ENCODE results near the gene WDR86.

WDR86 gene

GRCh38 chr7:151440799-151441445, 31.1 kb upstream of the WDR86 start:
- no peak for DNase-seq

GRCh38 chr7:151439855-151440798, 30.3 kb upstream of the WDR86 start, which contains the start of gene CRYGN:
TSS of gene CRYGN (minus strand) at chr7:151440141. CDS start at chr7:151439917, 224 bp downstream.
- no peak for DNase-seq

- no peak for DNase-seq
Measured at GRCh38 chr7:151438864-151439601, 29.2 kb upstream of the WDR86 start.

GRCh38 chr7:151437866-151438516, 28.2 kb upstream of the WDR86 start:
- DNase-seq: no peak

GRCh38 chr7:151437159-151437553, 27.3 kb upstream of the WDR86 start:
- DNase-seq: no peak

- no peak for DNase-seq
Measured at GRCh38 chr7:151436446-151437158, 26.8 kb upstream of the WDR86 start.

GRCh38 chr7:151435971-151436370, 26.1 kb upstream of the WDR86 start:
- no peak for DNase-seq

- DNase-seq: peak in 16 of 56 donors; percentile 11 to 64 (median 30)
Measured at GRCh38 chr7:151435103-151435916, 25.5 kb upstream of the WDR86 start.

GRCh38 chr7:151434549-151434948, 24.7 kb upstream of the WDR86 start:
- DNase-seq: no peak

- no peak for DNase-seq
Measured at GRCh38 chr7:151433721-151434400, 24.0 kb upstream of the WDR86 start.

- no peak for DNase-seq
Measured at GRCh38 chr7:151432658-151433521, 23.1 kb upstream of the WDR86 start.

GRCh38 chr7:151431768-151432311, 22.0 kb upstream of the WDR86 start:
- no peak for DNase-seq

- DNase-seq: no peak
Measured at GRCh38 chr7:151431281-151431767, 21.5 kb upstream of the WDR86 start.

GRCh38 chr7:151430391-151431205, 20.8 kb upstream of the WDR86 start:
- DNase-seq: no peak

- peak in 2 of 56 donors; percentile 8 to 12 for DNase-seq
Measured at GRCh38 chr7:151429560-151430331, 19.9 kb upstream of the WDR86 start.

GRCh38 chr7:151429237-151429559, 19.4 kb upstream of the WDR86 start:
- no peak for DNase-seq
